ENCODE data around the gene DCUN1D3. TPM values are rescaled to one million over a fixed set of nuclear protein-coding genes. Genes with fewer than 3 reads are reported as not detected.

Gene DCUN1D3
- total RNA-seq, 1 experiment from 2014 or later, result 16.4 TPM

- TF ChIP-seq CTCF (IDR thresholded peaks at IDR 0.05 in 2 of 3, conservative IDR thresholded peaks at IDR 0.05 in 1 of 3; ENCODE audit: borderline replicate concordance in 1 of 3, insufficient read depth in 1 of 3, low read depth in 2 of 3, low read length in 2 of 3), result no peak
- TF ChIP-seq POLR2A (IDR thresholded peaks at IDR 0.05; ENCODE audit: borderline replicate concordance, extremely low read depth, insufficient read depth, insufficient read length), result peak; percentile 79
- TF ChIP-seq ATF3 (IDR thresholded peaks at IDR 0.05), result no peak
- TF ChIP-seq TCF7L2 (IDR thresholded peaks at IDR 0.05; ENCODE audit: borderline replicate concordance, extremely low read depth, insufficient read depth, insufficient read length), result peak; percentile 46
- TF ChIP-seq ELF1 (IDR thresholded peaks at IDR 0.05; ENCODE audit: borderline replicate concordance, low read depth), result no peak; the same call in 1 of the 2 replicates
Observed at GRCh38 chr16:20900299-20901067, at the start of gene DCUN1D3, which contains the start of gene LYRM1 (continued).

- BruUV-seq (replicated peaks), result no TSS peak
- CTCF ChIA-PET, result no interaction called here
Observed at GRCh38 chr16:20949660-20950059, 49.5 kb upstream of the DCUN1D3 start.

More at GRCh38 chr16:20949660-20950059, 49.5 kb upstream of the DCUN1D3 start:
- DNase-seq (ENCODE audit: low read depth, low spot score) (no peak), ATAC-seq (no peak)
- no peaks in the 10 kb centered on the region for H3K27me3 ChIP-seq (ENCODE audit: insufficient read depth, low read length)
- peaks cover 12 to 15% of the 10 kb centered on the region in 2 experiments for H3K4me1 ChIP-seq (ENCODE audit: control insufficient read depth in 1 of 2, insufficient read depth in 2 of 2, low read length in 2 of 2)
- H4K20me1 ChIP-seq (ENCODE audit: insufficient read depth), result no peaks in the 10 kb centered on the region
- intact Hi-C loops (cut with micrococcal nuclease), result no loop called here
- H3K4me2 ChIP-seq (ENCODE audit: low read length), result no peak overlapping the region
- no peaks in the 10 kb centered on the region for H3K79me2 ChIP-seq (ENCODE audit: insufficient read depth, low read length)
- no peaks in the 10 kb centered on the region for H3K36me3 ChIP-seq (ENCODE audit: control insufficient read depth in 1 of 2, insufficient read depth in 2 of 2, low read length in 2 of 2)
- H3K9ac ChIP-seq (ENCODE audit: low read length), result no peak overlapping the region
- ChIA-PET RAD21 (ENCODE audit: low non-redundant PET in 1 of 2, low total read pairs in 2 of 2, uncharacterized antibody in 2 of 2, unreplicated experiment in 2 of 2) (no interaction called here), POLR2A (no interaction called here)
- no peaks in the 10 kb centered on the region for H3K9me3 ChIP-seq (ENCODE audit: control insufficient read depth in 1 of 2, insufficient read depth in 1 of 2, low read depth in 1 of 2, low read length in 2 of 2)
- H3K9me2 ChIP-seq (ENCODE audit: insufficient read depth), result no peaks in the 10 kb centered on the region
- H3K27ac ChIP-seq (ENCODE audit: low read depth, low read length), result no peak overlapping the region
- no peak for TF ChIP-seq ATF3 (IDR thresholded peaks at IDR 0.05)
- no peak for TF ChIP-seq POLR2AphosphoS5 (IDR thresholded peaks at IDR 0.05; ENCODE audit: low read depth, low read length)
- H3K4me3 ChIP-seq (replicated peaks in 1 of 2; ENCODE audit: low read depth in 1 of 2, low read length in 2 of 2), result no peak overlapping the region
- H2AFZ ChIP-seq (ENCODE audit: low read depth, low read length, poor library complexity, severe bottlenecking), result no peak overlapping the region
